NB4 (cell line): Measurements from ENCODE around the gene ZNF497.

Source experiments
- POLR2A ChIP-seq: IDR thresholded peaks from 2 replicates; pipeline ENCODE4 v1.6.1; 2011; ENCODE audit warnings: mild to moderate bottlenecking; ENCODE audit not compliant: insufficient read length; ENCODE audit errors: extremely low read depth
- TF ChIP-seq, protein P1 (sequence below): IDR thresholded peaks from one replicate; pipeline ENCODE4 v1.5.1; 2012; ENCODE audit warnings: low read depth, low read length

DNA sequence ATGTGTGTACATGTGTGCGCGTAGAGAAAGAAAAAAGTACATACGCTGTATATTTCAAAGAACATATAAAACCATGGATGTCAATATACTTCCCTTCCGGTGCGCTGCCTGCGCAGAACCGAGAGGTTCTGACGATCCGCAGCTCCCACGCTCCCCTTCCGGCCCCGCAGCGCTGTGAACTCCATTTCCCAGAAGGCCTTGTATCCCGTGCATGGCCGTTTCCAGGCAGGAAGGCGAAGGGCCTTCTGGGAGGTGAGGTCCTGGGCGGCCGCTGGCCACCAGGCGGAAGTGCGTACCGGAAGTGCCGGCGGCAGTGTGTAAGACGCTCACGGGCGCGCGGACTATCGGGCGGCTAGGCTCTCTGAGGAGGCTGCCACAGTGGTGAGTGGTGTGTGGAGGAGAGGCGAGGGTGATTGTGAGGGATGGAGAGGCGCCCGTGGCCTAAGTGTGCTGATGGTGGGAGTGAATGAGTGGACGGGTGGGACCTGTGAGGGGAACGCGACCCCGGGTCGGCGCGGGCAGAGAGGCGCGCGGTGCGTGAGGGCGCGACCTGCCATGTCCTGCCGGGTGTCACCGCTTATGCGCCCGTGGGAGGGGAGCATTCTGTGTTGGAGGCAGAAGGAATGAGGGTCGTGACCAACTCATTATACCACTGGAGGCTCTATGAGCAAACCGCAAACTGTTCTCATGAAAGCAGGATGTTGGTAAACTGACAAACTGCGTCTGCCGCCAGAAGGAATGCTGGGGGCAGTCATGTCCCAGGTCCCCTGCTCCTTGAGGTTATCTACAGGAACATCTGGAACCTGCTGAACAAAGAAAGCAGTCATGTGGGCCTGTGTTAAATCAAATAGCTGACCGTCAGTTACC, 57.3 kb downstream of the ZNF497 start, which contains the start of gene ERVK3-1:
- peak; percentile 87 for TF ChIP-seq POLR2A
- TF ChIP-seq, protein P1, sequence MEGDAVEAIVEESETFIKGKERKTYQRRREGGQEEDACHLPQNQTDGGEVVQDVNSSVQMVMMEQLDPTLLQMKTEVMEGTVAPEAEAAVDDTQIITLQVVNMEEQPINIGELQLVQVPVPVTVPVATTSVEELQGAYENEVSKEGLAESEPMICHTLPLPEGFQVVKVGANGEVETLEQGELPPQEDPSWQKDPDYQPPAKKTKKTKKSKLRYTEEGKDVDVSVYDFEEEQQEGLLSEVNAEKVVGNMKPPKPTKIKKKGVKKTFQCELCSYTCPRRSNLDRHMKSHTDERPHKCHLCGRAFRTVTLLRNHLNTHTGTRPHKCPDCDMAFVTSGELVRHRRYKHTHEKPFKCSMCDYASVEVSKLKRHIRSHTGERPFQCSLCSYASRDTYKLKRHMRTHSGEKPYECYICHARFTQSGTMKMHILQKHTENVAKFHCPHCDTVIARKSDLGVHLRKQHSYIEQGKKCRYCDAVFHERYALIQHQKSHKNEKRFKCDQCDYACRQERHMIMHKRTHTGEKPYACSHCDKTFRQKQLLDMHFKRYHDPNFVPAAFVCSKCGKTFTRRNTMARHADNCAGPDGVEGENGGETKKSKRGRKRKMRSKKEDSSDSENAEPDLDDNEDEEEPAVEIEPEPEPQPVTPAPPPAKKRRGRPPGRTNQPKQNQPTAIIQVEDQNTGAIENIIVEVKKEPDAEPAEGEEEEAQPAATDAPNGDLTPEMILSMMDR: no peak
